Mucosa of descending colon (tissue), 3 donors: Measurements from ENCODE around the gene VAV3. TPM values are rescaled to one million over a fixed set of nuclear protein-coding genes. Genes with fewer than 3 reads are reported as not detected.

Experiments
- ATAC-seq: fragments of 200-7000 bp; cut with Tn5 transposase; one replicate; pipeline ENCODE4 v1.9.1; 2020; ENCODE audit warnings: mild to moderate bottlenecking, moderate library complexity
- DNase-seq, 3 donors: peaks; one replicate each; pipeline ENCODE4 v3.0.0-alpha.2; 2020
- H3K36me3 ChIP-seq: fragments of 200-600 bp; one replicate; pipeline ENCODE4 v1.8.0; 2021; ENCODE audit warnings: low read depth, mild to moderate bottlenecking
- H3K4me1 ChIP-seq: fragments of 200-600 bp; one replicate; pipeline ENCODE4 v1.8.0; 2021; ENCODE audit warnings: low read depth, mild to moderate bottlenecking
- H3K4me3 ChIP-seq: fragments of 200-600 bp; one replicate; pipeline ENCODE4 v1.8.0; 2021; ENCODE audit warnings: mild to moderate bottlenecking
- H3K9me3 ChIP-seq: fragments of 200-600 bp; one replicate; pipeline ENCODE4 v1.8.0; 2021; ENCODE audit warnings: mild to moderate bottlenecking
- intact Hi-C, 2 donors: fragments of 100-400 bp; cut with DNase I in 1 of 2; cut with micrococcal nuclease in 1 of 2; formaldehyde crosslinking; loops; one replicate each; pipeline versions ENCODE4 v1.11.0 to v1.11.1; 2022; cut with DNase I, micrococcal nuclease
- total RNA-seq, 3 donors: library from RNA; stranded (reverse); fragmentation: NEBNext Ultra II Directional in 2 of 3; extraction: Animal tissue kit (Norgen Biotek cat#: 25700) in 2 of 3; gene quantifications; one replicate each; pipeline versions ENCODE4 v1.2.1 to v1.2.4, GENCODE V29; 2021 to 2023
- TF ChIP-seq, protein P1 (sequence below): fragments of 200-600 bp; IDR thresholded peaks from one replicate; pipeline ENCODE4 v1.8.0; 2022; ENCODE audit warnings: antibody characterized with exemption, mild to moderate bottlenecking
- donor health status: DM: no; HTN: no; CAD: no; lungs with moderate emphysema.
- donor health status: DM: no; HTN: no; CAD: no.
- donor health status: DM: no; HTN: yes; CAD: no.

VAV3 gene
- total RNA-seq, 3 donors from 2014 or later, result 41.3 to 142 (median 101) TPM

DNA sequence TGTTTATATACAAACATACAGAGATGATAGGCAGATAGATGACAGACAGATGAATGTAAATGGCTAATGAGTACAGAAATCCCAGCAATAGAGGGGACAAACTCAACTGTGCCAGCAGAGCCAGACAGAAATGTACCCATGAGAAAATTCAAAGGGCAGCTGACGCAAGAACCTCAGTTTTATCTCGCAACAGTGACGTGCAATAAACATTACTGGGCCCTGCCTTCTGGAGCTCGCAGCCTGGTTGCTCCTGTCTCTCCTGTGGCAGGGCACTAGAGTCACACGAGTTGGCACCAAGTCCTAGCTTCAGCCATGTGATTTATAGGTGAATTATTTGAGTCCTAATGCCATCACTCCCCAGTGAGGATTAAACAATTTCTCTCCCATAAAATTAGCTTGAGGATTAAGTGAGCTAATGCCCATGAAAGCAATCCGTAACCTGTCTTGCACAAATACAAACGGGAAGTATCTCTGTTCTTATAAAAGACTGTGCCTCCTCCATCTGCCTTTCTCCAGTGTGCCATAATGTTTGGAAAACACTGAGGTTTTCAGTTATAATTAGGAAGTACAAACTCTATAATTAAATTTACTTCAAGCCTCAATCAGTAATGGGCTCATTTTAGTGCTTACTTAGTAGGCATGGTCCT lies 50.7 kb downstream of the VAV3 start:
- intact Hi-C loops, result no loop called here
- no peaks in the 10 kb centered on the region for H3K36me3 ChIP-seq
- TF ChIP-seq, protein P1, sequence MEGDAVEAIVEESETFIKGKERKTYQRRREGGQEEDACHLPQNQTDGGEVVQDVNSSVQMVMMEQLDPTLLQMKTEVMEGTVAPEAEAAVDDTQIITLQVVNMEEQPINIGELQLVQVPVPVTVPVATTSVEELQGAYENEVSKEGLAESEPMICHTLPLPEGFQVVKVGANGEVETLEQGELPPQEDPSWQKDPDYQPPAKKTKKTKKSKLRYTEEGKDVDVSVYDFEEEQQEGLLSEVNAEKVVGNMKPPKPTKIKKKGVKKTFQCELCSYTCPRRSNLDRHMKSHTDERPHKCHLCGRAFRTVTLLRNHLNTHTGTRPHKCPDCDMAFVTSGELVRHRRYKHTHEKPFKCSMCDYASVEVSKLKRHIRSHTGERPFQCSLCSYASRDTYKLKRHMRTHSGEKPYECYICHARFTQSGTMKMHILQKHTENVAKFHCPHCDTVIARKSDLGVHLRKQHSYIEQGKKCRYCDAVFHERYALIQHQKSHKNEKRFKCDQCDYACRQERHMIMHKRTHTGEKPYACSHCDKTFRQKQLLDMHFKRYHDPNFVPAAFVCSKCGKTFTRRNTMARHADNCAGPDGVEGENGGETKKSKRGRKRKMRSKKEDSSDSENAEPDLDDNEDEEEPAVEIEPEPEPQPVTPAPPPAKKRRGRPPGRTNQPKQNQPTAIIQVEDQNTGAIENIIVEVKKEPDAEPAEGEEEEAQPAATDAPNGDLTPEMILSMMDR, result no peak
- H3K9me3 ChIP-seq, result no peaks in the 10 kb centered on the region
- ATAC-seq, result no peak
- DNase-seq, result no peak
- H3K4me1 ChIP-seq, result no peaks in the 10 kb centered on the region
- H3K4me3 ChIP-seq, result no peak overlapping the region

DNA sequence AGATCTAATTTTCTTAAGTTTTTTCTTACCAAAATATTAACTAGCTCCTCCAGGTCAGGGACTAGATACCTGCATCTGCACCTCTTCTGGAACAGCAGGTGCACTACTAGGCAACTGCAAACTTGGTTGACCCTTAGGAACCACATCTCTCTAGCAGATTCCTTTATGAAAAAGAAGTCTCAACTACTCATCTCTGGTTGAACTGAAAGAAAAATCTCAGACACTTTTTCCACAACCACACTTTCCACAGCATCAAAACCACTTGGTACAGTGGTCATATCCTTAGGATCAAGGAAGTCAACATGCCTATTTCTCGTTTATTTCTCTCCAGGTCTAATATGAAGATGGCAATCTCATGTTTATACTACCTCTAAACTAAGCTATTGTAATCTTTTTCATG lies 52.3 kb downstream of the VAV3 start:
- Histone ChIP-seq H3K4me3 (no peak overlapping the region), H3K36me3 (no peaks in the 10 kb centered on the region), H3K4me1 (no peaks in the 10 kb centered on the region), H3K9me3 (no peaks in the 10 kb centered on the region)
- intact Hi-C loops, result no loop called here
- ATAC-seq (no peak), DNase-seq (no peak)
- TF ChIP-seq, protein P1, result no peak

DNA sequence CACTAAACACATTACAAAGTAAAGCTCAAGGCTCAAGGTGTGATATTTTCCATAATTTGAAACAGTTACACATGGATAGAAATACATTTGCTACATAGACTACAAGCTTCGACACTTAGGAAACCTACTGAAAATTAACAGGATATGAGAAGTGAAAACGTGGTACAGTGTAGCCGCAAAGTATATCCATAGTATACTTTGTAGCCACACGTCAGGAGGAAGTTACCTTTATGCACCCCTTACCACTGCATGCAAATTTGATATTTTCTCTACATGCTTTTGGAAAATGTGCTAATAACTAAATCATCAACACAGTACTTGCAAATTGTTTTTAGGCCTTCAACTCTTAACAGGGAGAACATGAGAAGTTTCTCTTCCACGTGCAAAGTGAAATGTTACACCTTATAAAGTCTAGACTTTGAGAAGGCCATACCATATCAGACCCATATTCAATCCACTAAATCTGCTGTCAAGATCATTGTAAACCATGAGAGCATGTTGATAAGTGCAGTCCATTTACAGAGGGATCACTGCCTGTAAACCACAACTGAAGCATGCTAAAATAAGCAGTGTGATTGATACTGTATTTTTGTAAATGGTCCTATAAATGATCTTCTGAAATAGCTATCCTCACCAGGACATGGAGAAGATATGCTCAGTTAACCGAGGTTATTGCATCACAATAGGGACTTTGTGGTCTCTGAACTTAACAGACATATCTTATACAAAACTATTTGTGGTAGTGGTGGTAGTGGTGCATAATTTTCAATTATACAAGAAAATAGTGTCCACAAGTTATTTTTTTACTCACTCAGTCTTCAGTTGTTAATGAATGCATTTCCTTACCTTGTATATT lies 64.7 kb downstream of the VAV3 start:
- TF ChIP-seq, protein P1, result no peak
- no peaks in the 10 kb centered on the region for H3K4me1 ChIP-seq
- intact Hi-C loops, result no loop called here
- no peak overlapping the region for H3K4me3 ChIP-seq
- H3K9me3 ChIP-seq, result no peaks in the 10 kb centered on the region
- no peaks in the 10 kb centered on the region for H3K36me3 ChIP-seq
- DNase-seq (no peak), ATAC-seq (peak; percentile 39)

DNA sequence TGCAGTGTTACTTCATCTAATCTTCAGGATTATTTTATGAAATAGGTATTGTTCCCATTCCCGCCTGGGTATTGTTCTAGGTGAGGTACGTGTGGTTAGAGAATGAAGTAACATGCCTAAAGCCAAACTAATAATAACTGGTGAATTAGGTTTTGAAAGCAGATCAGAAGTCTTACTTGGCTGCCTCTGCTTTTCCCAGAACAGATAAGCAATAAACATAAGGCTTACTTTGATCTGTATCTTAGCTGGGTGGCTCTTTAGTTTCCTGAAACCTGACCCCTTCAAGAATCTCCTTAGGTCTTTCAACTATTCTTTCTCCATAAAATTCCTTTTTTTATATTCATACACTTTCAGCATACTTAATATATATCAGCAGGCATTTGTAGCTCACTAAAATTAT lies 65.3 kb downstream of the VAV3 start:
- H3K4me3 ChIP-seq, result no peak overlapping the region
- intact Hi-C loops, result no loop called here
- ATAC-seq (no peak), DNase-seq (no peak)
- H3K36me3 ChIP-seq, result no peaks in the 10 kb centered on the region
- H3K4me1 ChIP-seq, result no peaks in the 10 kb centered on the region
- H3K9me3 ChIP-seq, result no peaks in the 10 kb centered on the region
- TF ChIP-seq, protein P1, result no peak

DNA sequence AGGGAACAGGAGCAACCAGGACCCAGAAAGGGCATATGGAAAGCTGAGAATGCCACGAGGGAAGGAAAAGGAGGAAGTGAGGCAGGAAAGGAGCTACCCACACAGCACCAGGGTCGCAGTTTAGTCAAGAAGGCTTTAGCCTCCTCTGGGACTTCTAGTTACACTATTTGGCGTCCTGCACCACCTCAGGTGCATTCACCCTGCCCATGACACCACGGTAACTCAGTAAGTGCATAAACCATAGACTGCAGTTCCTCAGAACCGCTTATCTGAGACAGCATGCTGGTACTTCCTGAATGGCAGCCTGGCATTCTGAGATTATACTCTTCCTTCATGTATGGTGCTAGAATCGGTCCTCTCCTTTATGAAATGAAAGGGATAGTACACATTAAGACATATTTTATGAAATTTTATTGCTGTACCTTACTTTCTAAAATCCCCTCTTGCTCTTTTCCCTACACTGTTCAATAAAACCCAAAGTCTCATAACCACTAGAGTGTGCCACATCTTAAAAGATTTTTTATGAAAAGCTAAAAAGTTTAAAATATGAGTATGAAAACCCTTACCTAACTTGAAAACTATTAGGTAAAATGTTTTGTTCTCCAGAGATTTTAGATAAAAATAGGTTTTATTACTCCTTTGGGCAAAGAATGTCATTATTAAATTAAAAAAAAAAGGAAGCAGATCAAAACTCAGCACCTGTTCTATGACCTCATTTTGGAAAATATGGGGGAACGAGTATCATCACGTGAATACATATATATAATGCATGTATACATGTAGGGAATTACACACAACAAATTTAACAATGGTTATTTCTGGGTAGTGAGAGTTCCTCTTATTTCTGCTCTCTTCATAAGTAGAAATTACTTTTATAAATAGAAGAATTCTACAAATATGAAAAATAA lies 67.3 kb downstream of the VAV3 start:
- TF ChIP-seq, protein P1, result no peak
- no peak overlapping the region for H3K4me3 ChIP-seq
- no peaks in the 10 kb centered on the region for H3K4me1 ChIP-seq
- no peak for DNase-seq
- H3K36me3 ChIP-seq, result no peaks in the 10 kb centered on the region
- intact Hi-C loops, result no loop called here
- ATAC-seq, result peak; percentile 61
- H3K9me3 ChIP-seq, result no peaks in the 10 kb centered on the region
